ENCODE measurements around the gene TUBA4B. TPM values are rescaled to one million over a fixed set of nuclear protein-coding genes. Genes with fewer than 3 reads are reported as not detected.

TUBA4B gene
- total RNA-seq (not detected), polyA plus RNA-seq (not detected), total RNA-seq (not detected)

- ChIA-PET POLR2A (interaction anchor here (0.6 to 14.3 kb wide), 24 partner anchors 9 to 1091 kb away, joined by 3 to 575 read pairs (median 4); partner anchors contain the start of genes ABCB6, ANKZF1, ATG9A and CNPPD1), CTCF (interaction anchor here (0.7 to 4.1 kb wide), 11 partner anchors 8 to 84 kb away, joined by 3 to 21 read pairs (median 5); partner anchors contain the start of genes ANKZF1, ATG9A, CNPPD1 and GLB1L)
- Histone ChIP-seq H3K27ac (ENCODE audit: low read depth, low read length) (peak within 1 kb of the TSS; percentile 95), H3K36me3 (ENCODE audit: control insufficient read depth in 2 of 3, insufficient read depth in 3 of 3, low read length in 3 of 3) (peaks cover 10 to 46% (median 17%) of the 10 kb centered on the region in 3 experiments), H3K4me3 (ENCODE audit: low read length) (peak within 1 kb of the TSS; percentile 79), H3K27me3 (ENCODE audit: control insufficient read depth in 2 of 2, insufficient read depth in 2 of 2, low read length in 2 of 2) (no peaks in the 10 kb centered on the region), H3K4me1 (ENCODE audit: control insufficient read depth in 2 of 2, insufficient read depth in 2 of 2, low read length in 2 of 2) (peaks cover 40 to 46% of the 10 kb centered on the region in 2 donors), H3K9me3 (ENCODE audit: control insufficient read depth in 2 of 3, low read length in 3 of 3) (no peaks in the 10 kb centered on the region)
- H3K4me3 Mint-ChIP-seq = peak within 1 kb of the TSS; percentile 82 to 100 (median 92)
- peaks cover 32 to 62% (median 55%) of the 10 kb centered on the region in 7 donors for H3K4me1 Mint-ChIP-seq
- H3K36me3 Mint-ChIP-seq = peaks cover 5 to 48% (median 34%) of the 10 kb centered on the region in 5 donors
- H3K27me3 Mint-ChIP-seq = no peaks in the 10 kb centered on the region
- ATAC-seq (peak; percentile 34), DNase-seq (peak in 8 of 9 donors; percentile 31 to 72 (median 45))
- H3K9me3 Mint-ChIP-seq = peaks cover 0 to 8% (median 0%) of the 10 kb centered on the region in 11 donors
- intact Hi-C loops (cut with micrococcal nuclease) = loop anchor here (1.0 to 10.0 kb wide), 16 partner anchors 8 to 968 kb away; partner anchors contain the start of genes ANKZF1 (in 2 of the 2), ATG9A (in 2 of the 2), CNOT9 (in 2 of the 2) and GLB1L (in 2 of the 2)
- H3K27ac Mint-ChIP-seq = peak within 1 kb of the TSS; percentile 88 to 99 (median 94)
These were observed at the start of gene TUBA4B for GRCh38 chr2:219252900-219253752. Gene TUBA4B (plus strand): TSS chr2:219253243. CDS start chr2:219253408, 165 bp downstream.

DNA sequence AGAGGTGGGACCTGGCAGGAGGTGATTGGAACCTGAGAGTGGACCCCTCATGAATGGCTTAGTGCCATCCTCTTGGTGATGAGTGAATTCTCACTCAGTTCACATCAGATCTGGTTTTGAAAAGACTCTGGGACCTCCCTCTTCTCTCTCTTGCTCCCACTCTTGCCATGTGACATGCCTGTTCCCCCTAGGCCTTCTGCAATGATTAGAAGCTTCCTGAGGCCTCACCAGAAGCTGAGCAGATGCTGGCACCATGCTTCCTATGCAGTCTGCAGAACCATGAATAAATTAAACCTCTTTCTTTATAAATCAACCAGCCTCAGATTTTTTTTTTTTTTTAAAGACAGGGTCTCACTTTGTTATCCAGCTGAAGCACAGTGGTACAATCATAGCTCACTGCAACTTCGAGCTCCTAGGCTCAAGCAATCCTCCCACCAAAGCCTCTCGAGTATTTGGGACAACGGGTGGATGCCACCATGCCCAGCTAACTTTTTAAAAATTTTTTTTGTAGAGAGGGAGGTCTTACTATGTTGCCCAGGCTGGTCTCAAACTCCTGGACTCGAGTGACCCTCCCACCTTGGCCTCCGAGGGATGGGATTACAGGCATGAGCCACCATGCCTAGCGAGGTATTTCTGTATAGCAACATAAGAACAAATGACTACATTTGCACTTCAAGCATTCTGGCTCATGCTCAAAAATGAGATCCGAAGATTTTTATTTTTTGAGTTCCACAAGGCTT is 48.4 kb upstream of the TUBA4B start:
- Mint-ChIP-seq H3K27ac (peak overlapping the region in 6 of 9 donors; percentile 26 to 96 (median 56)), H3K4me3 (peak overlapping the region in 2 of 10 donors; percentile 51 to 92), H3K4me1 (peaks cover 10 to 40% (median 36%) of the 10 kb centered on the region in 7 donors), H3K27me3 (peaks cover 0 to 2% (median under 1%) of the 10 kb centered on the region in 5 donors), H3K36me3 (peaks cover 0 to 16% (median 0%) of the 10 kb centered on the region in 5 donors), H3K9me3 (peaks cover 0 to 5% (median 0%) of the 10 kb centered on the region in 11 donors)
- ChIA-PET CTCF (interaction anchor here (1.0 to 2.5 kb wide), 2 partner anchors 34 to 46 kb away, joined by 3 to 9 read pairs; no protein-coding TSS in a partner anchor), POLR2A (interaction anchor here (0.7 to 17.4 kb wide), 7 partner anchors 19 to 93 kb away, joined by 3 to 343 read pairs (median 5); partner anchors contain the start of genes CNPPD1, DNAJB2 and SLC23A3)
- H3K4me3 ChIP-seq (ENCODE audit: low read length) = no peak overlapping the region
- intact Hi-C loops (cut with micrococcal nuclease) = loop anchor here (5.0 kb wide), 3 partner anchors 293 to 393 kb away; partner anchors contain the start of genes CHPF (in 1 of the 2), GMPPA (in 1 of the 2), STK11IP (in 1 of the 2) and TMEM198 (in 1 of the 2)
- no peaks in the 10 kb centered on the region for H3K9me3 ChIP-seq (ENCODE audit: control insufficient read depth in 2 of 3, low read length in 3 of 3)
- ATAC-seq (no peak), DNase-seq (peak in 1 of 9 donors; percentile 16)
- H3K36me3 ChIP-seq (ENCODE audit: control insufficient read depth in 2 of 3, insufficient read depth in 3 of 3, low read length in 3 of 3) = peaks cover 9 to 19% (median 11%) of the 10 kb centered on the region in 3 experiments
- H3K27ac ChIP-seq (ENCODE audit: low read depth, low read length) = no peak overlapping the region
- H3K27me3 ChIP-seq (ENCODE audit: control insufficient read depth in 2 of 2, insufficient read depth in 2 of 2, low read length in 2 of 2) = no peaks in the 10 kb centered on the region
- peaks cover 17 to 19% of the 10 kb centered on the region in 2 donors for H3K4me1 ChIP-seq (ENCODE audit: control insufficient read depth in 2 of 2, insufficient read depth in 2 of 2, low read length in 2 of 2)

GRCh38 chr2:219205165-219205538 is 47.9 kb upstream of the TUBA4B start:
- POLR2A ChIA-PET = interaction anchor here (1.1 to 17.4 kb wide), 7 partner anchors 10 to 90 kb away, joined by 3 to 343 read pairs (median 21); partner anchors contain the start of genes CNPPD1, DNAJB2 and SLC23A3
- Mint-ChIP-seq H3K36me3 (peaks cover 0 to 16% (median 0%) of the 10 kb centered on the region in 5 donors), H3K27ac (peak overlapping the region in 8 of 9 donors; percentile 21 to 99 (median 77)), H3K9me3 (peaks cover 0 to 5% (median 0%) of the 10 kb centered on the region in 11 donors), H3K4me1 (peaks cover 9 to 43% (median 37%) of the 10 kb centered on the region in 7 donors), H3K27me3 (no peaks in the 10 kb centered on the region), H3K4me3 (peak overlapping the region in 6 of 10 donors; percentile 26 to 98 (median 36))
- no peak for ATAC-seq
- intact Hi-C loops (cut with micrococcal nuclease) = loop anchor here (5.0 kb wide), 3 partner anchors 292 to 392 kb away; partner anchors contain the start of genes CHPF (in 1 of the 2), GMPPA (in 1 of the 2), STK11IP (in 1 of the 2) and TMEM198 (in 1 of the 2)
- no peak overlapping the region for H3K27ac ChIP-seq (ENCODE audit: low read depth, low read length)
- H3K36me3 ChIP-seq (ENCODE audit: control insufficient read depth in 2 of 3, insufficient read depth in 3 of 3, low read length in 3 of 3) = peaks cover 9 to 19% (median 11%) of the 10 kb centered on the region in 3 experiments
- H3K9me3 ChIP-seq (ENCODE audit: control insufficient read depth in 2 of 3, low read length in 3 of 3) = no peaks in the 10 kb centered on the region
- no peak overlapping the region for H3K4me3 ChIP-seq (ENCODE audit: low read length)
- no peaks in the 10 kb centered on the region for H3K27me3 ChIP-seq (ENCODE audit: control insufficient read depth in 2 of 2, insufficient read depth in 2 of 2, low read length in 2 of 2)
- peaks cover 13 to 19% of the 10 kb centered on the region in 2 donors for H3K4me1 ChIP-seq (ENCODE audit: control insufficient read depth in 2 of 2, insufficient read depth in 2 of 2, low read length in 2 of 2)
- peak in 1 of 9 donors; percentile 15 for DNase-seq
- CTCF ChIA-PET = interaction anchor here (1.4 kb wide), 2 partner anchors 23 to 90 kb away, joined by 3 to 4 read pairs; no protein-coding TSS in a partner anchor

DNA sequence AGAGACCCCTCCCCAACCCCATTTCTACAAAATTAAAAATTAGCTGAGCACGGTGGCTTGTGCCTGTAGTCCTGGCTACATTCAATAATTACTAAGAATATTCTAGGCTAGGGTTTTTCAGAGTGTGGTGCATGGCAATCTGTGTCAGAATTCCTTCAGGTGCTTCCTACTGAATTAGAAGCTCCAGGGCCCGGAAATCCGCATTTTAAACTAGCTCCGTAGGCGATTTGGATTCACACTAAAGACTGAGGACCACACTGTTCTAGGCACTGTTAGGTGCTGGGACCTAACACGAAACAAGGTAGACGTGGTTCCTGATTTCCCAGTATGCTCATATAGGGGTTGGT is 47.1 kb upstream of the TUBA4B start:
- Mint-ChIP-seq H3K27ac (peak overlapping the region; percentile 96 to 99 (median 97)), H3K4me3 (peak overlapping the region; percentile 77 to 98 (median 94)), H3K36me3 (peaks cover 0 to 16% (median 0%) of the 10 kb centered on the region in 5 donors), H3K9me3 (peaks cover 0 to 5% (median 0%) of the 10 kb centered on the region in 11 donors), H3K27me3 (no peaks in the 10 kb centered on the region), H3K4me1 (peaks cover 10 to 43% (median 37%) of the 10 kb centered on the region in 7 donors)
- DNase-seq (no peak), ATAC-seq (no peak)
- CTCF ChIA-PET = interaction anchor here (0.6 to 4.8 kb wide), 10 partner anchors 10 to 89 kb away, joined by 3 to 54 read pairs (median 4); partner anchors contain the start of gene CNPPD1
- Histone ChIP-seq H3K4me3 (ENCODE audit: low read length) (peak overlapping the region; percentile 98), H3K9me3 (ENCODE audit: control insufficient read depth in 2 of 3, low read length in 3 of 3) (no peaks in the 10 kb centered on the region), H3K36me3 (ENCODE audit: control insufficient read depth in 2 of 3, insufficient read depth in 3 of 3, low read length in 3 of 3) (peaks cover 9 to 19% (median 11%) of the 10 kb centered on the region in 3 experiments), H3K4me1 (ENCODE audit: control insufficient read depth in 2 of 2, insufficient read depth in 2 of 2, low read length in 2 of 2) (peaks cover 15 to 23% of the 10 kb centered on the region in 2 donors), H3K27me3 (ENCODE audit: control insufficient read depth in 2 of 2, insufficient read depth in 2 of 2, low read length in 2 of 2) (no peaks in the 10 kb centered on the region), H3K27ac (ENCODE audit: low read depth, low read length) (peak overlapping the region; percentile 92)
- intact Hi-C loops (cut with micrococcal nuclease) = loop anchor here (1.0 to 5.0 kb wide), 19 partner anchors 12 to 547 kb away; partner anchors contain the start of genes ANKZF1 (in 2 of the 2), ATG9A (in 2 of the 2), DNAJB2 (in 2 of the 2) and GLB1L (in 2 of the 2)
- POLR2A ChIA-PET = interaction anchor here (0.8 to 17.4 kb wide), 21 partner anchors 9 to 809 kb away, joined by 3 to 343 read pairs (median 6); partner anchors contain the start of genes ABCB6, ANKZF1, ATG9A and CNPPD1

GRCh38 chr2:219206328-219207133 is 46.5 kb upstream of the TUBA4B start, which contains the start of gene ZFAND2B:
Gene ZFAND2B (plus strand): TSS chr2:219206782. CDS start chr2:219206988, 206 bp downstream.
- peaks cover 0 to 5% (median 0%) of the 10 kb centered on the region in 11 donors for H3K9me3 Mint-ChIP-seq
- Histone ChIP-seq H3K27me3 (ENCODE audit: control insufficient read depth in 2 of 2, insufficient read depth in 2 of 2, low read length in 2 of 2) (no peaks in the 10 kb centered on the region), H3K4me3 (ENCODE audit: low read length) (peak within 1 kb of the TSS; percentile 98), H3K27ac (ENCODE audit: low read depth, low read length) (peak within 1 kb of the TSS; percentile 92), H3K4me1 (ENCODE audit: control insufficient read depth in 2 of 2, insufficient read depth in 2 of 2, low read length in 2 of 2) (peaks cover 20 to 28% of the 10 kb centered on the region in 2 donors), H3K9me3 (ENCODE audit: control insufficient read depth in 2 of 3, low read length in 3 of 3) (no peaks in the 10 kb centered on the region), H3K36me3 (ENCODE audit: control insufficient read depth in 2 of 3, insufficient read depth in 3 of 3, low read length in 3 of 3) (peaks cover 9 to 19% (median 11%) of the 10 kb centered on the region in 3 experiments)
- H3K36me3 Mint-ChIP-seq = peaks cover 0 to 16% (median 0%) of the 10 kb centered on the region in 5 donors
- ATAC-seq (peak; percentile 96), DNase-seq (peak; percentile 92 to 98 (median 96))
- peaks cover 15 to 48% (median 43%) of the 10 kb centered on the region in 7 donors for H3K4me1 Mint-ChIP-seq
- POLR2A ChIA-PET = interaction anchor here (0.8 to 17.4 kb wide), 23 partner anchors 8 to 809 kb away, joined by 3 to 343 read pairs (median 6); partner anchors contain the start of genes ABCB6, ANKZF1, ATG9A and CNPPD1
- peak within 1 kb of the TSS; percentile 77 to 98 (median 94) for H3K4me3 Mint-ChIP-seq
- no peaks in the 10 kb centered on the region for H3K27me3 Mint-ChIP-seq
- peak within 1 kb of the TSS; percentile 96 to 99 (median 97) for H3K27ac Mint-ChIP-seq
- CTCF ChIA-PET = interaction anchor here (0.6 to 4.8 kb wide), 11 partner anchors 10 to 115 kb away, joined by 3 to 54 read pairs (median 4); partner anchors contain the start of gene CNPPD1
- intact Hi-C loops (cut with micrococcal nuclease) = loop anchor here (1.0 to 5.0 kb wide), 19 partner anchors 12 to 547 kb away; partner anchors contain the start of genes ANKZF1 (in 2 of the 2), ATG9A (in 2 of the 2), DNAJB2 (in 2 of the 2) and GLB1L (in 2 of the 2)
